K562 (cell line): ENCODE data around the gene COL6A2. TPM values are rescaled to one million over a fixed set of nuclear protein-coding genes. Genes with fewer than 3 reads are reported as not detected.

ENCODE experiments used
- ATAC-seq: fragments of 200-7000 bp; cut with Tn5 transposase; 3 replicates; pipeline ENCODE4 v1.9.1; 2020; ENCODE audit warnings: moderate library complexity
- BruUV-seq: library from RNA; stranded (reverse); fragments of 400-500 nt; replicated peaks from 2 replicates; lab custom pipeline; 2021; lab: Mats Ljungman, UMichigan
- CTCF ChIA-PET: fragments of 300-600 bp; formaldehyde crosslinking; extraction: SDS; loops from one replicate; lab custom pipeline; 2021; ENCODE audit warnings: low intra/inter-chr PET ratio; lab: Yijun Ruan, JAX
- POLR2A ChIA-PET: fragments of 300-600, 350-650 bp; sonication (Branson Sonifier 250); formaldehyde crosslinking; extraction: SDS; loops from one replicate; lab custom pipeline; 2021; ENCODE audit warnings: antibody characterized with exemption, inconsistent platforms; lab: Yijun Ruan, JAX
- DNase-seq, 4 experiments: peaks; one replicate each; pipeline versions ENCODE4 v3.0.0 to v3.0.0-alpha.2; 2011 to 2018; ENCODE audit warnings: low spot score in 3 of 4, mixed read lengths in 3 of 4; ENCODE audit errors: extremely low read depth in 1 of 4
- FAIRE-seq: peaks from 2 replicates; lab custom pipeline; 2011; peaks lifted over from hg19 to GRCh38; lab: Jason Lieb, UNC
- H2AFZ ChIP-seq: 2 replicates; pipeline ENCODE4 v1.6.0; 2011; ENCODE audit warnings: low read depth, low read length, control low read depth, inconsistent platforms
- H3K27ac ChIP-seq: fragments of 200-600 bp; 3 replicates; pipeline ENCODE4 v1.8.0; 2011; ENCODE audit warnings: low read depth, mild to moderate bottlenecking, control low read depth, inconsistent platforms, low read length, moderate library complexity, mixed read lengths; ENCODE audit errors: extremely low read depth
- H3K27me3 ChIP-seq, 2 experiments: fragments of 300-600 bp in 1 of 2; 2 replicates in 1 of 2; 3 replicates in 1 of 2; pipeline versions ENCODE4 v1.6.0 to v1.8.0; 2011; ENCODE audit warnings: inconsistent platforms in 2 of 2, low read length in 2 of 2, mild to moderate bottlenecking in 1 of 2, mixed read lengths in 1 of 2, moderate library complexity in 1 of 2; ENCODE audit not compliant: control insufficient read depth in 2 of 2, insufficient read depth in 2 of 2
- H3K36me3 ChIP-seq: fragments of 300-600 bp; 3 replicates; pipeline ENCODE4 v1.8.0; 2011; ENCODE audit warnings: mild to moderate bottlenecking, low read length, inconsistent platforms; ENCODE audit not compliant: control insufficient read depth, insufficient read depth
- H3K4me1 ChIP-seq, 2 experiments: fragments of 200-600 bp in 1 of 2; replicated peaks in 1 of 2; 2 replicates in 1 of 2; 3 replicates in 1 of 2; pipeline versions ENCODE4 v1.5.1 to v1.8.0; 2011; ENCODE audit warnings: inconsistent platforms in 2 of 2, low read length in 2 of 2, mild to moderate bottlenecking in 1 of 2, mixed read lengths in 1 of 2, moderate library complexity in 1 of 2; ENCODE audit not compliant: control insufficient read depth in 2 of 2, insufficient read depth in 2 of 2
- H3K4me2 ChIP-seq: 2 replicates; pipeline ENCODE4 v1.6.1; 2011; ENCODE audit warnings: low read length, control low read depth, inconsistent platforms, mixed read lengths; ENCODE audit not compliant: insufficient read depth
- H3K4me3 ChIP-seq: fragments of 200-600 bp; sonication (generic), shearing (Covaris generic); 2 replicates; pipeline ENCODE4 v1.5.1; 2016; ENCODE audit warnings: control low read depth, inconsistent platforms
- H3K79me2 ChIP-seq: fragments of 200-600 bp; 3 replicates; pipeline ENCODE4 v1.8.0; 2011; ENCODE audit warnings: low read length, inconsistent platforms; ENCODE audit not compliant: control insufficient read depth, insufficient read depth
- H3K9ac ChIP-seq, 2 experiments: 2 replicates each; pipeline versions ENCODE4 v1.6.0 to v1.6.1; 2011; ENCODE audit warnings: low read depth in 2 of 2, low read length in 2 of 2, control low read depth in 1 of 2, inconsistent platforms in 1 of 2, mild to moderate bottlenecking in 1 of 2, mixed read lengths in 1 of 2; ENCODE audit not compliant: insufficient read depth in 1 of 2
- H3K9me1 ChIP-seq: one replicate; pipeline ENCODE4 v1.6.0; 2011; ENCODE audit warnings: inconsistent platforms, mild to moderate bottlenecking, low read length, moderate library complexity; ENCODE audit not compliant: control insufficient read depth, insufficient read depth
- H3K9me3 ChIP-seq: replicated peaks from 2 replicates; pipeline ENCODE4 v1.5.1; 2011; ENCODE audit warnings: low read depth, low read length, inconsistent platforms; ENCODE audit not compliant: control insufficient read depth, insufficient read depth
- H4K20me1 ChIP-seq: replicated peaks from 2 replicates; pipeline ENCODE4 v1.6.1; 2011; ENCODE audit warnings: low read length, inconsistent platforms, mixed read lengths; ENCODE audit not compliant: control insufficient read depth, insufficient read depth
- HNRNPK ChIP-seq: fragments of 200-400 bp; formaldehyde crosslinking; IDR thresholded peaks from one replicate; pipeline ENCODE4 v1.6.1; 2018; ENCODE audit warnings: mild to moderate bottlenecking, low read depth, low read length; ENCODE audit not compliant: poor library complexity, severe bottlenecking
- PCBP1 ChIP-seq: fragments of 200-400 bp; formaldehyde crosslinking; IDR thresholded peaks from 2 replicates; pipeline ENCODE4 v1.6.1; 2018; ENCODE audit warnings: mild to moderate bottlenecking, low read depth, low read length; ENCODE audit not compliant: poor library complexity, severe bottlenecking
- PHB2 ChIP-seq: fragments of 450-650 bp; IDR thresholded peaks from 2 replicates; pipeline ENCODE4 v1.6.1; 2017; ENCODE audit warnings: low read depth
- PRPF4 ChIP-seq: fragments of 200-400 bp; formaldehyde crosslinking; IDR thresholded peaks from one replicate; pipeline ENCODE4 v1.6.1; 2017; ENCODE audit warnings: low read length, low read depth, mild to moderate bottlenecking; ENCODE audit not compliant: insufficient read depth, poor library complexity, severe bottlenecking
- SNRNP70 ChIP-seq: fragments of 200-400 bp; formaldehyde crosslinking; optimal IDR thresholded peaks from 2 replicates; pipeline ENCODE3; 2017; ENCODE audit warnings: low read depth, low read length
- TRIM24 ChIP-seq, 2 experiments: fragments of 450-650 bp; IDR thresholded peaks; 2 replicates each; pipeline ENCODE4 v1.6.1; 2016
- WGBS: fragments of 100-300 bp; shearing (Covaris generic); methylation state at CpG from one replicate; pipeline ENCODE4 v1.1.6; 2016; ENCODE audit warnings: low coverage, mixed read lengths; ENCODE audit not compliant: insufficient coverage; ENCODE audit errors: missing lambda C conversion rate; 5-methylcytosine and 5-hydroxymethylcytosine counted together
- in situ Hi-C: fragments of 300-500 bp; cut with MboI; formaldehyde crosslinking; loops from 4 replicates; pipeline ENCODE4 v1.15.0; 2018; ENCODE audit warnings: inconsistent platforms, mixed read lengths
- intact Hi-C: fragments of 100-400 bp; cut with micrococcal nuclease; formaldehyde crosslinking; loops from 2 replicates; pipeline ENCODE4 v1.14.2; 2022
- polyA plus RNA-seq, 8 experiments: library from polyadenylated mRNA; depleted of rRNA in 4 of 8; stranded (reverse) in 5 of 8; unstranded in 3 of 8; fragments of >200 nt; fragmentation: Nextera tagmentation in 2 of 8; fragmentation: Illumina TruSeq in 1 of 8; extraction: Ambion mirVana in 2 of 8; extraction: Trizol in 1 of 8; gene quantifications; 2 replicates each; pipeline versions ENCODE4 v1.2.1 to v1.2.3, GENCODE V29; 2011 to 2014; ENCODE audit warnings: inconsistent platforms in 1 of 8, missing spikeins in 1 of 8
- total RNA-seq, 7 experiments: library from RNA; depleted of rRNA in 6 of 7; stranded (reverse); fragments of >200 nt in 6 of 7; fragmentation: Illumina TruSeq in 2 of 7; extraction: Trizol in 2 of 7; gene quantifications; 2 replicates each; pipeline versions ENCODE4 v1.2.1 to v1.2.3, GENCODE V29; 2011 to 2021; ENCODE audit warnings: low replicate concordance in 1 of 7
- TF ChIP-seq, protein P1 (sequence below): sonication (generic); formaldehyde crosslinking; IDR thresholded peaks from 2 replicates; pipeline ENCODE4 v1.8.1; 2023; ENCODE audit warnings: mild to moderate bottlenecking, missing genetic modification reagents

COL6A2 gene
- total and polyA plus RNA-seq, 9 of the 15 experiments (the other 6 are each of a cell fraction or from before 2014, with no cell fraction given), result 0.07 to 1.1 (median 0.24) TPM; not detected in 3

DNA sequence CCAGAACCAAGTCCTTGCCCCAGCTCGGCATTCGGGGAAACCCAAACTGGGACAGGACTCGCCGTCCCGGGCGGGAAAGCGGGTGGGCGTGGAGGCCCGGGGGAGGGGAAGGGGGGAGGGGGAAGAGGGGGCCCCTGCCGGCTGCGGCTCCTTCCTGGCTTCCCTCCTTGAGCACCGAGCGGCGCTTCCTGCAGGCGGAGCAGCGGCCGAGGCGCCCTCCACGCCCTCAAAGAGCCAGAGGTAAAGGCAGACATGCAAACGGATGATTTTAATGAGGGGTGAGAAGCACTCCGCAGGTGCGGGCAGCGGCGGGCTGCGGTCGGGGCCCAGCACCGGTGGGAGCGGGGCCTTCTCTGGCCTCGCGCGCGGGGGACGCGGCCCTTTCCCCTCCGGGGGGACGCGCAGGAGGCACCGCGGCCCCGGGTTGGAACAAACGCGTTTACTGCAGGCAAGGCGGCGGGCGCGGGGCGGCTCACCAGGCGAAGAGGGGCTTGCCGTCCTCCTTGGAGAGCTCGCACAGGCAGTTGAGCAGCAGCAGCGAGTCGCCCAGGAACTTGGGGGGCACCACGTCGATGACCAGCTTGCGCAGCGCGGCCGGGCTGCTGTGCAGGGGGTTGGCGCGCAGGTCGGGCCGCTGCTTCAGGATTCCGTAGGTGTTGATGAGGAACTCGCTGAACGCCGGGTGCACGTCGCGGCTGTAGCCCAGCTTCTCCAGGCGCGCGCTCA lies 63.2 kb downstream of the COL6A2 start:
- no peak overlapping the region for H2AFZ ChIP-seq
- H3K4me2 ChIP-seq, result no peak overlapping the region

More for the DNA sequence above, 63.2 kb downstream of the COL6A2 start:
- H3K4me3 ChIP-seq, result no peak overlapping the region
- no peaks in the 10 kb centered on the region for H3K27me3 ChIP-seq
- ChIA-PET CTCF (interaction anchor here (0.5 kb wide), 1 partner anchor 91 kb away, joined by 4 read pairs; no protein-coding TSS in a partner anchor), POLR2A (interaction anchor here (0.6 kb wide), 1 partner anchor 12 kb away, joined by 3 read pairs; no protein-coding TSS in a partner anchor)
- FAIRE-seq (no peak), DNase-seq (no peak), ATAC-seq (no peak)
- peaks cover 15% of the 10 kb centered on the region for H3K9me3 ChIP-seq
- TF ChIP-seq HNRNPK, result peak; percentile 95
- peak; percentile 39 for TF ChIP-seq PRPF4
- no peak for TF ChIP-seq PHB2
- no peak for TF ChIP-seq SNRNP70
- TF ChIP-seq, protein P1, sequence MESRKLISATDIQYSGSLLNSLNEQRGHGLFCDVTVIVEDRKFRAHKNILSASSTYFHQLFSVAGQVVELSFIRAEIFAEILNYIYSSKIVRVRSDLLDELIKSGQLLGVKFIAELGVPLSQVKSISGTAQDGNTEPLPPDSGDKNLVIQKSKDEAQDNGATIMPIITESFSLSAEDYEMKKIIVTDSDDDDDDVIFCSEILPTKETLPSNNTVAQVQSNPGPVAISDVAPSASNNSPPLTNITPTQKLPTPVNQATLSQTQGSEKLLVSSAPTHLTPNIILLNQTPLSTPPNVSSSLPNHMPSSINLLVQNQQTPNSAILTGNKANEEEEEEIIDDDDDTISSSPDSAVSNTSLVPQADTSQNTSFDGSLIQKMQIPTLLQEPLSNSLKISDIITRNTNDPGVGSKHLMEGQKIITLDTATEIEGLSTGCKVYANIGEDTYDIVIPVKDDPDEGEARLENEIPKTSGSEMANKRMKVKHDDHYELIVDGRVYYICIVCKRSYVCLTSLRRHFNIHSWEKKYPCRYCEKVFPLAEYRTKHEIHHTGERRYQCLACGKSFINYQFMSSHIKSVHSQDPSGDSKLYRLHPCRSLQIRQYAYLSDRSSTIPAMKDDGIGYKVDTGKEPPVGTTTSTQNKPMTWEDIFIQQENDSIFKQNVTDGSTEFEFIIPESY, result peak; percentile 42; the same call in 1 of the 2 replicates
- 0 out of 4 replicates have a peak, but pooled peaks of 1 of the 2 experiments have one; percentile 18 for TF ChIP-seq TRIM24 (IDR thresholded peaks at IDR 0.05)
- peak; percentile 99 for TF ChIP-seq PCBP1
- peaks cover 0 to 26% of the 10 kb centered on the region in 2 experiments; a peak in 3 of 5 replicates for H3K4me1 ChIP-seq
- H3K9ac ChIP-seq, result no peak overlapping the region
- no peaks in the 10 kb centered on the region for H4K20me1 ChIP-seq
- in situ Hi-C loops (no loop called here), intact Hi-C loops (no loop called here)
- 100% methylated on average over 16 of the region's 72 CpGs for WGBS
- H3K9me1 ChIP-seq, result no peaks in the 10 kb centered on the region
- 0 out of 3 replicates have a peak, but pooled peaks cover 7% of the 10 kb centered on the region for H3K79me2 ChIP-seq
- peaks cover 62% of the 10 kb centered on the region; the same call in 2 of the 3 replicates for H3K36me3 ChIP-seq
- peak overlapping the region; percentile 55; the same call in 1 of the 3 replicates for H3K27ac ChIP-seq
- BruUV-seq, result TSS peak; percentile 47
